Measurements from ENCODE around the gene MRPL58. TPM values are rescaled to one million over a fixed set of nuclear protein-coding genes. Genes with fewer than 3 reads are reported as not detected.
"Not testable (repeated sequence)": the region's sequence is repeated elsewhere in the genome, so short reads cannot be mapped to it uniquely, and the experiment has no call there.

Gene MRPL58
- 18.3 to 22.6 TPM (median 20.7 TPM) in 3 replicates for total RNA-seq

DNA sequence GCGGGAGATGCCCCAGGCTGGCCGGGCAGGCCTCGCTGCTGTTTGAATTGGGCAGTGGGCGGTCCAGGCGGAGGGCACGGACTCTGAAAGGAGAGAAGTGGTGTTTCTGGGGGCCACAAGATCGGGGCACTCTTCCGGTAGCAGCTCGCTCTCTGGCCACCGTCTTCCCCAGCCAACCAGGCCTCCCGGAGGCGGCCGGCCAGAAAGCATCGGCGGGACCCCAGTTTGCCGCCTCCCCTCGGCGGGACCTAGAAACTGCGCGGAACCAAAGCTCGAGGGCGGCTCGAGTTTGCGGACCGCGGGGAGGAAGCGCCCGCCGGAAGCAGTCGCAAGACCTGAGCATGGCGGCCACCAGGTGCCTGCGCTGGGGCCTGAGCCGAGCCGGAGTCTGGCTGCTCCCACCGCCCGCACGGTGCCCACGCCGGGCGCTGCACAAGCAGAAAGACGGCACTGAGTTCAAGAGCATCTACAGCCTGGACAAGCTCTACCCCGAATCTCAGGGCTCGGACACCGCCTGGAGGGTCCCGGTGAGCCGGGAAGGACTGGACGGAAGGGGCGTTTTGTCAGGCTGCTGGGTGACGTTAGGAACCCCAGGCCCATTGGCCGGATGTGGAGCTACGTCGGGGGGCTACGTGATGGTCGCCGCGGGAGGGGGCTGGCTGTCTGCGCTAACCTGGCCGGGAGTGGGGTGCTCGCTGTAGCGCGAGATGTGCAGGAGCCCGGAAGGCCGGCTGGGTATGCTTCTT lies at the start of gene MRPL58:
MRPL58 (plus strand) TSS at position 325 of the 746 bp plus-strand sequence; CDS start at position 342, 17 bp downstream.
- H3K27ac Mint-ChIP-seq, result peak within 1 kb of the TSS; percentile 98
- no peaks in the 10 kb centered on the region for H3K9me3 Mint-ChIP-seq
- H3K4me1 Mint-ChIP-seq, result peaks cover 32% of the 10 kb centered on the region
- TF ChIP-seq, protein P1, sequence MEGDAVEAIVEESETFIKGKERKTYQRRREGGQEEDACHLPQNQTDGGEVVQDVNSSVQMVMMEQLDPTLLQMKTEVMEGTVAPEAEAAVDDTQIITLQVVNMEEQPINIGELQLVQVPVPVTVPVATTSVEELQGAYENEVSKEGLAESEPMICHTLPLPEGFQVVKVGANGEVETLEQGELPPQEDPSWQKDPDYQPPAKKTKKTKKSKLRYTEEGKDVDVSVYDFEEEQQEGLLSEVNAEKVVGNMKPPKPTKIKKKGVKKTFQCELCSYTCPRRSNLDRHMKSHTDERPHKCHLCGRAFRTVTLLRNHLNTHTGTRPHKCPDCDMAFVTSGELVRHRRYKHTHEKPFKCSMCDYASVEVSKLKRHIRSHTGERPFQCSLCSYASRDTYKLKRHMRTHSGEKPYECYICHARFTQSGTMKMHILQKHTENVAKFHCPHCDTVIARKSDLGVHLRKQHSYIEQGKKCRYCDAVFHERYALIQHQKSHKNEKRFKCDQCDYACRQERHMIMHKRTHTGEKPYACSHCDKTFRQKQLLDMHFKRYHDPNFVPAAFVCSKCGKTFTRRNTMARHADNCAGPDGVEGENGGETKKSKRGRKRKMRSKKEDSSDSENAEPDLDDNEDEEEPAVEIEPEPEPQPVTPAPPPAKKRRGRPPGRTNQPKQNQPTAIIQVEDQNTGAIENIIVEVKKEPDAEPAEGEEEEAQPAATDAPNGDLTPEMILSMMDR (IDR thresholded peaks at IDR 0.05; ENCODE audit: unreplicated experiment), result peak; percentile 40
- no peaks in the 10 kb centered on the region for H3K27me3 Mint-ChIP-seq (ENCODE audit: low read depth)
- H3K36me3 Mint-ChIP-seq, result peaks cover 10% of the 10 kb centered on the region
- DNase-seq (ENCODE audit: low spot score in 2 of 2, unreplicated experiment in 2 of 2), result peak; percentile 68 to 85
- H3K4me3 Mint-ChIP-seq, result peak within 1 kb of the TSS; percentile 94

DNA sequence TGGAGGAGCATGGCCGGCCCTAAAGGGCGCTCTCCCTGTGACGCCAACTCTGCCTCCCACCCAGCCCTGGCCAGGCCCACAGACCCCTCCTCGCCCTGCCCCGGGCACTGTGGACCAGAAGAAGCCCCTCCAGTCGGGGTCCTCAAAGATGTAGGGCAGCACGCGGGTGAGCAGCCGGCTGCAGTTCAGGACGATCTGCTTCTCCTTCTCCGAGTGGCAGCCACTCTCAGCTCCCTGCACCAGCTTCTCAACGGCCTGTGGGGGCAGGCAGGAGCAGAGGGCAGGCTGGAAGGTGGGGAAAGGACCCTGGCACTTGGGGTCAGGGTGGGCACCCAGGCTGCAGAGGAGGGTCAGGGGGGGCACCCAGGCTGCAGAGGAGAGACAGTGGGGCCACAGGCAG lies 48.8 kb upstream of the MRPL58 start:
- H3K4me3 Mint-ChIP-seq, result no peak overlapping the region
- TF ChIP-seq, protein P1 (IDR thresholded peaks at IDR 0.05; ENCODE audit: unreplicated experiment), result no peak
- no peak for DNase-seq (ENCODE audit: low spot score in 2 of 2, unreplicated experiment in 2 of 2)
- H3K36me3 Mint-ChIP-seq, result no peaks in the 10 kb centered on the region
- H3K27me3 Mint-ChIP-seq (ENCODE audit: low read depth), result no peaks in the 10 kb centered on the region
- peaks cover 6% of the 10 kb centered on the region for H3K4me1 Mint-ChIP-seq
- H3K27ac Mint-ChIP-seq, result no peak overlapping the region
- no peaks in the 10 kb centered on the region for H3K9me3 Mint-ChIP-seq

DNA sequence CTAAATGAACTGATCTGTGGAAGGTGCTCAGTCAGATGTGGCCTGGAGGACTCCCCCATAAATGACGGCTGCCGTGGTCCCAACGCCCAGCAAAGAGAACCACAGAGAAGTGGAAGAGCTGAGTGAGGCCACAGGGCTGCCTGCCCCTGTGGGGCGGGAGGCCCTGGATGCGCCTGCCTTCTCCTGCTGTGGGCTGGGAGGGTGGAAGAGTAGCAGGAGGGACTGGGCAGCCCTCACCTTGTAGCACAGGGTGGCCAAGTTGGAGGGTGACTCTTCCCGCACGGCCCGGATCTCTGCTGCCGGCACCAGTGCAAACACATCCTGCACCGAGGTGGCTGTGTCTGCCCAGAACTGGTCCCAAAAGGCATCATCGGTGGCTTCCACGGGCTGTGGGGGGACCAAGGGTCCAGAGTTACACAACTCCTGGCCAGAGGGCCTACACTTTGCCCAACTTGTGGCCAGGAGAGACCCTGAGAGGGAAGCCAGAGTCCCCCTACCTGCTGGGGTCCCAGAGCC lies 48.2 kb upstream of the MRPL58 start:
- Mint-ChIP-seq H3K4me3 (no peak overlapping the region), H3K36me3 (no peaks in the 10 kb centered on the region), H3K9me3 (no peaks in the 10 kb centered on the region), H3K27me3 (ENCODE audit: low read depth) (no peaks in the 10 kb centered on the region), H3K4me1 (peaks cover 10% of the 10 kb centered on the region), H3K27ac (no peak overlapping the region)
- TF ChIP-seq, protein P1 (IDR thresholded peaks at IDR 0.05; ENCODE audit: unreplicated experiment), result no peak
- no peak for DNase-seq (ENCODE audit: low spot score in 2 of 2, unreplicated experiment in 2 of 2)

DNA sequence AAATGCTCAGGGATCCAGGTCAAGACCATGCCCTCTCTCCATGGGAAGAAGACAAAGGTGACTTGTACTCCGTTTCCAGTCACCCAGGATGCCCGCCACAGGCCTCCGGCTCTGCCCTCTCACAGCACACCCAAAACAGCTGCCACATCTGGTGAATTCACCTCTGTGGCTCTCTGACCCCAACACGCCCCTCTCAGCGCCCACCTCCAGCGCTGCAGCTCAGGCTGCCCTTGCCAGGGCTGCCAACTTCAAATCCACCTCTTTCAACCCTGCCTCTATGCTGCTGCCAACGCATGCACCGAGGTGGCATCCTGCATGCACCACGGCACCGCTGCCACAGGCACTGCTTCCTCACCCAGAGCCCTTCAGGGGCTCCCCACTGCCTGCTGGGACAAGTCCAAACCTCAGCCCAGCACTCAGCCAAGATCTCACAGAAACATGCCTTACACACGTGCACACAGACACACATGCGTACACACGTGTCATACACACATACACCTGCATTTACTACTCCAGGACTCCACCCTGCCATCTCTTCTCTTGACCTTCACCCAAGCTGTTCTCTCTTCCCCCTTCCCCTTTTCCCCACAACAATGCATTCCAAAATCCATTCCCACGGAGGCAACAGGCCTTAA lies 47.4 kb upstream of the MRPL58 start:
- TF ChIP-seq, protein P1 (IDR thresholded peaks at IDR 0.05; ENCODE audit: unreplicated experiment), result no peak
- H3K9me3 Mint-ChIP-seq, result no peaks in the 10 kb centered on the region
- no peak overlapping the region for H3K27ac Mint-ChIP-seq
- no peak for DNase-seq (ENCODE audit: low spot score in 2 of 2, unreplicated experiment in 2 of 2)
- peaks cover 10% of the 10 kb centered on the region for H3K4me1 Mint-ChIP-seq
- peaks cover under 1% of the 10 kb centered on the region for H3K27me3 Mint-ChIP-seq (ENCODE audit: low read depth)
- H3K36me3 Mint-ChIP-seq, result no peaks in the 10 kb centered on the region
- H3K4me3 Mint-ChIP-seq, result no peak overlapping the region

DNA sequence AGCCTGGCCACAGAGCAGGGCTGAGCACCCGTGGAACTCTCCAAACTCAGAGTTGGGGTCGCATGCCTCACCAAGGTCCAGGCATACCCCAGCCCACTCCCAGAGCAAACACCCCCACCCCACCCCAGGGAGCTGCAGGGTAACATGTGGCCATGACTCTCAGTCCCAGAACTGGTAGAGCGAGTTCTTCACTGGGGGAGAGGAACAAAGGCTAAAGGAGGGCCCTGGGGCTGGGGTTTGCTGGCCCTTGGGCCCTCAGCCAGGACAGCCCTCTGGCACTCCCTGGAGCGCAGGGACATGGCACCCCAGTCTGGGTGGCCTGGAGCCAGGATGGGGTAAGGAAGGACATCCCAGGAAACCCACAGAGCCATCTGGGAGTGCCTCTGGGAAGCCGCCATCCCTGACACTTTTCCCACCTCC lies 44.1 kb upstream of the MRPL58 start:
- H3K27me3 Mint-ChIP-seq (ENCODE audit: low read depth), result peaks cover 24% of the 10 kb centered on the region
- H3K27ac Mint-ChIP-seq, result peak overlapping the region; percentile 64
- H3K4me1 Mint-ChIP-seq, result peaks cover 25% of the 10 kb centered on the region
- DNase-seq (ENCODE audit: low spot score in 2 of 2, unreplicated experiment in 2 of 2), result no peak
- H3K4me3 Mint-ChIP-seq, result no peak overlapping the region
- no peaks in the 10 kb centered on the region for H3K9me3 Mint-ChIP-seq
- no peaks in the 10 kb centered on the region for H3K36me3 Mint-ChIP-seq
- TF ChIP-seq, protein P1 (IDR thresholded peaks at IDR 0.05; ENCODE audit: unreplicated experiment), result no peak

DNA sequence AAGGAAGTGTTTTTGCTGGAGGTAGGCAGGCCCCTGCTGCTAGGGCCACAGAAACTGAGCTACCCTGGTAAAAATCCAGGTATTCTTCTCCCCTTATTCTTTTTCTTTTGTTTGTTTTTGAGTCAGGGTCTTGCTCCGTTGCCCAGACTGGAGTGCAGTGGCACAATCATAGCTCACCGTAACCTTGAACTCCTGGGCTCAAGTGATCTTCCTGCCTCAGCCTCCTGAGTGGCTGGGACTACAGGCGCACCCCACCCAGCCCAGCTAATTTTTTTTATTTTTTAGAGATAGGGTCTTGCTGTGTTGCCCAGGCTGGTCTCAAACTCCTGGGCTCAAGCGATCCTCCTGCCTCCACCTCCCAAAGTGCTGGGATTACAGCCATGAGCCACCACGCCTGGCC lies 43.0 kb upstream of the MRPL58 start:
- peaks cover 25% of the 10 kb centered on the region for H3K4me1 Mint-ChIP-seq
- not testable (repeated sequence) for H3K9me3 Mint-ChIP-seq; DNase-seq (ENCODE audit: low spot score in 2 of 2, unreplicated experiment in 2 of 2); H3K4me3 Mint-ChIP-seq; H3K36me3 Mint-ChIP-seq
- peaks cover 32% of the 10 kb centered on the region for H3K27me3 Mint-ChIP-seq (ENCODE audit: low read depth)
- H3K27ac Mint-ChIP-seq, result peak overlapping the region; percentile 39
